Measurements from ENCODE around the gene BZW2. TPM values are rescaled to one million over a fixed set of nuclear protein-coding genes. Genes with fewer than 3 reads are reported as not detected.

Gene BZW2
- total RNA-seq, 1 donor from 2014 or later = 144 TPM

- no peak for DNase-seq (ENCODE audit: low read depth)
Observed at GRCh38 chr7:16747102-16747501, 101.1 kb downstream of the BZW2 start.

GRCh38 chr7:16753102-16753931 lies 107.3 kb downstream of the BZW2 start, which contains the start of gene TSPAN13:
Gene TSPAN13, plus strand, starts transcription at chr7:16753755. Its CDS starts 213 bp downstream, at chr7:16753968.
- peak; percentile 68 for DNase-seq (ENCODE audit: low read depth)

GRCh38 chr7:16753932-16754855 lies 108.2 kb downstream of the BZW2 start:
- no peak for DNase-seq (ENCODE audit: low read depth)

GRCh38 chr7:16754856-16755317 lies 108.9 kb downstream of the BZW2 start:
- DNase-seq (ENCODE audit: low read depth) = no peak

DNA sequence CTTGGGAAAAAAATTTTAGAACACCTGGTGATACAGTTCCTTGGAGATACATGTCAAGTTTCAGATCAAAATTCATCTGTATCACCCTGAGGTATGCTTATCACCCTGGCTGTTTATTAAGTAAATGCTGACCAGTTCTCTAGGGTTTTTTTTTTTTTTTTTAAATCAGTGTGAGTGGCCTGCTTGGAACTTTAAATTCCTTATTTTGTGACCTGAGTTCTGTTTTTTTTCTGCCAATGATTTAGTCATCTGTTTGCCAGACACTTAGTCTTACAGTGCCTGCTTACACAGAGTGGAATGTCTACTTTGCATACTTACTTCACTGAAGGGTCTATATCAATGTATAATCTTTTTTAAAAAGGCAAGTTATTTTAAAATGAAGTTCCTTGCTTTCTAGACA lies 109.4 kb downstream of the BZW2 start:
- peak; percentile 82 for DNase-seq (ENCODE audit: low read depth)

Other genes starting within 250 kb of the BZW2 start
- 4.5 and 6.7 TPM in 2 replicates for gene CRPPA, start 224.6 kb upstream of the BZW2 start, total RNA-seq
- 11.4 TPM in 1 of 2 replicates, not detected in the other for gene SOSTDC1, start 180.4 kb upstream of the BZW2 start, total RNA-seq
- not detected in 2 replicates for gene LRRC72, start 119.4 kb upstream of the BZW2 start, total RNA-seq
- 35.4 and 52.0 TPM in 2 replicates for gene ANKMY2, start 427 bp upstream of the BZW2 start, total RNA-seq
- 52.6 and 89.1 TPM in 2 replicates for gene TSPAN13, start 107.6 kb downstream of the BZW2 start, total RNA-seq
- gene AGR2, start 158.8 kb downstream of the BZW2 start, total RNA-seq = 18.6 and 29.0 TPM in 2 replicates
- not detected in 2 replicates for gene AGR3, start 235.8 kb downstream of the BZW2 start, total RNA-seq